ENCODE results near the gene CCDC181.

GRCh38 chr1:169462385-169462784 lies 35.1 kb upstream of the CCDC181 start:
- no peak for TF ChIP-seq CTCF (IDR thresholded peaks at IDR 0.05; ENCODE audit: low read depth, low read length)
- no peak for TF ChIP-seq EZH2phosphoT487 (IDR thresholded peaks at IDR 0.05; ENCODE audit: low read depth)

Measured in OCI-LY3 (cell line).